ENCODE results near the gene PGLYRP4. TPM values are rescaled to one million over a fixed set of nuclear protein-coding genes. Genes with fewer than 3 reads are reported as not detected.

PGLYRP4 gene, protein sequence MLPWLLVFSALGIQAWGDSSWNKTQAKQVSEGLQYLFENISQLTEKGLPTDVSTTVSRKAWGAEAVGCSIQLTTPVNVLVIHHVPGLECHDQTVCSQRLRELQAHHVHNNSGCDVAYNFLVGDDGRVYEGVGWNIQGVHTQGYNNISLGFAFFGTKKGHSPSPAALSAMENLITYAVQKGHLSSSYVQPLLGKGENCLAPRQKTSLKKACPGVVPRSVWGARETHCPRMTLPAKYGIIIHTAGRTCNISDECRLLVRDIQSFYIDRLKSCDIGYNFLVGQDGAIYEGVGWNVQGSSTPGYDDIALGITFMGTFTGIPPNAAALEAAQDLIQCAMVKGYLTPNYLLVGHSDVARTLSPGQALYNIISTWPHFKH
- not detected for polyA plus RNA-seq (ENCODE audit: insufficient read length in 4 of 4)

DNA sequence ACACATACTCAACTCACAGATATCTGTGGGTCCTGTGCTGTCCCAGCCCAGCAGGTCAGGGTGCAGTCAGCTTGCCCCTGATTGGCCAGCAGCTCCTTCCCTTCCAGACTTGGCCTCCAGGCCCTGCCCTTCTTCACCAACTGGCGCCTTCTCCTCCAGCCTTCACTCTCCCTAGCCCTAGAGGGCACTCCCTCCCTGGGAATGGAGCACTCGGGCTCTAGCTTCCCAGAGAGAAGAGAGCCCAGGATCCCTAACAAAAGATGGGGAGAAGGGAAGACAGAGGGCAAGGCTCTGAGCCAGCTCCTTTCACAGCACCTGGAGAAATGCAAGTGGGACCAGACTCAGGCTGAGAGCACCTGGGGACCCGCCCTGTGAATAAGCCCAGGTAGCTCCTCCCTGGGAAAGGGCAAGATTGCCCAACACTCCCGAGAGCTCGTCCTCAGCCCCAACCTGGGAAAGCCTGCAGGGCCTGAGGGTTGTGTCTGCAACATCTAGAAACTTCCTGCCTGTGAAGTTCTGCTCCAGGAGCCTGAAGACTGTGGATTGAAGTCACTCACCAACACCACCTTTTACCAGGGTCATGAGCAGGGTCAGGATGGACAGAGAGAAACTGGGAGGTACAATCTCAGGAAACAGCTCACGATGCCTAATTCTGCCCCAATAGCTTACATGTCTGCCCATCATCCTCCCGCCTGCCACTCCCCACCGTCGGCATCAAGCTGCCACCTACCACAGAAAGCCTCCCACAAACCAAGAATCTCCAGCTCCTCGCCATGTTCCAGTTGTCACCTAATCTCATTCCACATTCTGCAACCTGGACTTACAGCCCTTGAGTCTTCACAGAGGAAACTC, at the start of gene PGLYRP4:
TSS of gene PGLYRP4 (minus strand) at position 331 of the 852 bp plus-strand sequence. CDS start 909 bp downstream, outside the sequence.
- no peak for DNase-seq (ENCODE audit: low read depth in 4 of 4, low spot score in 3 of 4)

DNA sequence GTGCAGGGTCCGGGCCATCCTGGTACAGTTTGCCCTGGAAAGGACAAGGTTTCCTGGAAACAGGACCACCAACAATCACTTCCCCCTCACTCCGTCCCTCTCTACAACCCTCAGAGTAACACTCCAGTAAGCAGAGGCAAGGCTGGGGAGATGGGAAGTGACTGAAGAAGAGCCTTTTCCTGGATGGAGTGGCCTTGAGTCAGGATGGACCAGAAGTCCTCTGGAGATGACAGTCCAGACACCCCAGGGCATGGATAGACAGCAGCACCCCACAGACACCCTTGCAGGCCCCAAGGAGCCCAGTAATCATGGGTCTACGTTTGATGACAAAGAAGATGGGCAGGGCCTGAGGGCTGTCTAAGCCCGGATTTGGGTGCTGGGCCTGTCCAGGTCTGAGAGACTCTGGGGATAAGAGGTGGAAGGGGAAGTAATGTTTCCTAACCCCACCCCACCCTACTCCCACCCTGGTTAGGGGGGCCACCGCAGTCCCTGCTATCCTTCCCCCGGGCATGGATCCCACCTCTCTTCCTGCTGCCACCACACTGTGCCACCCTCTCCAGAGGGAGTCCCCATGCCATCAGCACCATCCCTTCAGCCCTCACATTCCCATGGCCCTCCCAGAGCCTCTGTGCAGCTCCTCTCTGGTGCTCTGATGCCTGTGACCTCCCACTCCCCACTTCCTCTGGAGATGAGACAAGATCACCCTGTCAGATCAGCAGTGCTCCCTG, 49.4 kb upstream of the PGLYRP4 start:
- no peak for DNase-seq (ENCODE audit: low read depth in 4 of 4, low spot score in 3 of 4)

DNA sequence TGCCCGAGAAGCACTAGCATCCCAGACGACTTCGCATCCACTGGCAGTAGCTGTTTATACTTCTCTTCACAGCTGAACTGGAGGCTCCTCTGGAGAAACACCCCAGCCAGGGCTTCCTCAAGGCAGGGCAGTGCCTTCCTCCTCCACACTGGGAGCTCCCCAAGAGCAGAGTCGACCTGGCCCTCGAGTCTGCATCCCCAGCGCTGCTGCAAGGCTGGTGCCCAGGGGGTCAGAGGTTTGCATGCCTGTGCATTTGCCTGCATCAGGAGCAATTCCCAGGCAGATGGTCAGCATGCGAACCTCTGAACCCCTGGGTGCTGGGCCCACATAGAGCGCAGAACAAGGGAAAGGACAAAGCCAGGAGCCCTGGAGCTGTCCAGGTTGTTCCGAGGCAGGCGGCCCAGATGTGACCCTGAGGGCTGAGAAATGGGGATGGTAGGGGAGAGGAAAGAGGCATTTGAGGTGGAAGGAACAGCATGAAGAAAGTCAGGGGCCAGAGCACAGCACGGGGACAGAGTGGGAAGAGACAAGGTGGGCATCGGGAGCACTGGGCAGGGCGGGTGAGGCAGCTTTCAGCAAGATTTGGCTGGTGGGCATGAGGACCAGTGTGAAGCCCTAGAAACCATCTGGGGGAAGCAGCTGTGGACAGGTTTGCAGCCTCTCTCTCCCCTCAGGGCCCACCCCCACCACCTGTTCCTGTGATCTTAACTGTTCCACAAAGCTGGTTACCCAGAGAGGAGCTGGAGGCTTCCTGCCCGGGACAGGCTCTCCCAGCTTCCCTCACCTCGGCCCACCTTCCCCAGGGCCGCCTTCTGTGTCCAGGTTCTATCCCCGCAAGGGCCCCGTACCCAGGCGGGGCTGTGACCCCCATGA, 48.6 kb upstream of the PGLYRP4 start:
- no peak for DNase-seq (ENCODE audit: low read depth in 4 of 4, low spot score in 3 of 4)

DNA sequence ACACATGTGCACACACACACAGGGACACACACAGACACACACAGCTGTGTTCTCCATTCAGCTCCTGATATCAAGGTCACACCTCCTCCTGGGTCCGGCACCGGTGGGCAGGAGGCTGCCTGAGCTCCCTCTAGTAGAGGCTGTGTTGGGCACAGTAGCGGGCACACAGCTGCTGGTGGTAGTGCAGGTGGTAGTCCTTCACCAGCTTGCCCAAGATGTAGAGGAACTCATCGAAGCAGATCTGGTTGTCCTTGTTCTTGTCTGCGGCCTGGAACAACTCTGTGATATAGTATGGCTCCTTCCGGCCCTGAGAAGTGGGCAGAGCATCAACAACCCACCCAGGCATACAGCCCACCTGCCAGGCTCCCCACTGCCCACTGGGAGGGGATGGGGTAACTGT, 47.8 kb upstream of the PGLYRP4 start:
- DNase-seq (ENCODE audit: low read depth in 4 of 4, low spot score in 3 of 4) = no peak

DNA sequence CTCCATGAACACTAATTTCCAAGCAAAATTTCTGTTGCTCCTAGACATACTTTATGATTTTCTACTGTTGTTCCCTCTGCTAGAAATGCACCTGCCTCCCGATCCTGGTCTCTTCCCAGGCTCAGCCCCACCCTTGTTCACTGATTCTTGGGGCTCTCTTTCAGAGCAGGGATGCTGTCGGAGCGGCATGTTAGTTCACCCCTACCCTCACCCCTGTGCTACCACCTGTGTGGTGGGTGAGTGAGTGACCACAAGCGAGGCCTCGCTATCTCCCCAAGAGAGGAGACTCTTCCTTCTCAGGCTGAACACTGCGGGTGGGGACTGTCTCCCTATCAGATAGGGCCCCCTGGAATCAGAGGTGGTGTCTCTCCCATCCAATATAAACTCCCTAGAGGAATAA, 47.1 kb upstream of the PGLYRP4 start:
- DNase-seq (ENCODE audit: low read depth in 4 of 4, low spot score in 3 of 4) = no peak

DNA sequence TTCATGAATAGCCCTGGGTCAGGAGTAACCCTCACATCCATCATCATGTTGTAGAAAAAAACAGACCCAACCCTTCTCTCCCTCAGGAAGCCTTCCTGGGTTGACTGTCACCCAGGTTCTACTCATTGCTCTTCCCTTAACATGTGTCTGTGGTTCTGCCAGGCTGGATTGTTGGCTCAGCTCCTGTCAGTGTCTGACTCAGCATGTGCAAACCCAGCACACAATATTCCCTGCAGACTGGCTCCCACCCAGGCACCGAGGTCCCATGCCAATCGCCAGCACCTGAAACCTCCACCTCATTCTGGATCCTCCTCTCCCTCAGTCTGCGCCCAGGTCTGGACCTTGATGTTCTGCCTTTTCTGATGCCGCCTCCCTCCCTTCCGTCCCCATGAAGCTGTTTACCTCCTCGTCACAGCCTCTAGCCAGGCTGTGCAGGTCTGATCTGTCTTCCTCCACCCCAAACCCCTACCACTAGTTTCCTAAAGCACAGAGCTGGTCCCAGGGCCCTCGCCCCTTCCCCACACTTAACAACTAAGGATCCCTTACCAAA, 46.6 kb upstream of the PGLYRP4 start:
- no peak for DNase-seq (ENCODE audit: low read depth in 4 of 4, low spot score in 3 of 4)

DNA sequence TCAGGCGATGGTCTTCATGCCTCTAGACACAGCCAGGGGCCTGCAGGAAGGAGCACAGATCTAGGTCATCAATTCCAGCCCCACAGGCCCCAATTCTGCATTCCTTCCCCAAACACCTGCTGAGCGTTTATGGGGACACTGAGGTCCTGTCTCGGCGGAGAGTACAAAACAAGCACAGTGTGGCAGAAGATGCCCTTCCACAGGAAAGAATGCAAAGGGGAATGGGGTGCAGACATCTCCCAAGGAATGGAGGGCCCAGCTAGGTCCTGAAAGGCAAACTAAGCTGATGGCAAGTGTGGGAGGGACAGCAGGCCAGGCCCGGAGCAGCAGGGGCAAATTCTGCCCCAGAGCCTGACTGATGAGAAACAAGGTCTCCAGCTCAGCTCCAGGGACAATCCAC, 45.8 kb upstream of the PGLYRP4 start:
- no peak for DNase-seq (ENCODE audit: low read depth in 4 of 4, low spot score in 3 of 4)

DNA sequence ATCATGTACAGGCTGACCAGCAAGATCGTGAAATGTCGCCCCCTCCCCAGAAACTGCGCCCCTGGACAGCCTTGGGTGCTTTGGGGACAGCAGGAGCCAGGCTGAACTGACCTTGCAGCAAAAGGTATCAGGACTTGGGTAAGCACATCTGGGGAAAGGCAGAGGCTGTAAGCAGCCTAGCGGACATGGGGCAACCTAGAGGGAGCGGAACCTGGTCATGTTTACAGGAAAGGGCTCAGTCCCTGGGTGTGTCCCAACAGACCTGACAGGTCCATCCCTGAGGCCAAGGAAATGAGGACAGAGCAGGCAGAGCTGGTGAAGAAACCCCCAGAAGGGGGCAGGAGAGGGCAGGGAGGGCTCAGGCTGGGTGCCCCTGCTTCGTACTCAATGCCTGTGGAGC, 45.3 kb upstream of the PGLYRP4 start:
- DNase-seq (ENCODE audit: low read depth in 4 of 4, low spot score in 3 of 4) = no peak

DNA sequence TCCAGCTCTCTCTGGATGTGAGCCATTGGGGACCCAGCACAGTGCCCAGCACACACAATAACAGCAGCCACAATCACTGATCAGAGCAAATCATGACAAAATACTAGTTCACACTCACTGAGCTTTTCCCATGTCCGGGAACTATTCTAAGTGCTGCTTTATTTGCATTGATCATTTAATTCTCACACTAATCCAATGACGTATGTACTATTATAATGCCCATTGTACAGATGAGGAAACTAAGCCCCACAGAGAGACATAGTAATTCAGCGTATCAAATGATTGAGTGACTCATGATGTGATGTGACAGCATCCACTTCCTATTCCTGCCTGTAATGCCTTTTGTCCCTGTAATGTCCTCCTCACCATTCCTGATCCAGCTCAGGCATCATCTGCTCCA, 44.2 kb upstream of the PGLYRP4 start:
- no peak for DNase-seq (ENCODE audit: low read depth in 4 of 4, low spot score in 3 of 4)

DNA sequence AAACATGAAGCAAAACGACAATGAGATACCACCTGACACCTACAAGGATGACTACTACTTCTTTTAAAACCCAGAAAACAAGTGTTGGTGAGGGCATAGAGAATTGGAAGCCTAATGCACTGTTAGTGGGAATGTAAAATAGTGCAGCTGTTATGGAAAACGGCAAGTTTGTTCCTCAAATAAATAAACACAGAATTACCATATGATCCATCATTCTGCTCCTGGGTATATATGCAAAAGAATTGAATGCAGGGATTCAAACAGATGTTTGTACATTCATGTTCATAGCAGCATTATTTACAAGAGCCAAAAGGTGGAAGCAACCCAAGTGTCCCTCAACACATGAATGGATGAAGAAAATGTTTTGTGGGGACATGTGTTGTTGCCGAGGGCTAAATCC, 43.6 kb upstream of the PGLYRP4 start:
- DNase-seq (ENCODE audit: low read depth in 4 of 4, low spot score in 3 of 4) = no peak

DNA sequence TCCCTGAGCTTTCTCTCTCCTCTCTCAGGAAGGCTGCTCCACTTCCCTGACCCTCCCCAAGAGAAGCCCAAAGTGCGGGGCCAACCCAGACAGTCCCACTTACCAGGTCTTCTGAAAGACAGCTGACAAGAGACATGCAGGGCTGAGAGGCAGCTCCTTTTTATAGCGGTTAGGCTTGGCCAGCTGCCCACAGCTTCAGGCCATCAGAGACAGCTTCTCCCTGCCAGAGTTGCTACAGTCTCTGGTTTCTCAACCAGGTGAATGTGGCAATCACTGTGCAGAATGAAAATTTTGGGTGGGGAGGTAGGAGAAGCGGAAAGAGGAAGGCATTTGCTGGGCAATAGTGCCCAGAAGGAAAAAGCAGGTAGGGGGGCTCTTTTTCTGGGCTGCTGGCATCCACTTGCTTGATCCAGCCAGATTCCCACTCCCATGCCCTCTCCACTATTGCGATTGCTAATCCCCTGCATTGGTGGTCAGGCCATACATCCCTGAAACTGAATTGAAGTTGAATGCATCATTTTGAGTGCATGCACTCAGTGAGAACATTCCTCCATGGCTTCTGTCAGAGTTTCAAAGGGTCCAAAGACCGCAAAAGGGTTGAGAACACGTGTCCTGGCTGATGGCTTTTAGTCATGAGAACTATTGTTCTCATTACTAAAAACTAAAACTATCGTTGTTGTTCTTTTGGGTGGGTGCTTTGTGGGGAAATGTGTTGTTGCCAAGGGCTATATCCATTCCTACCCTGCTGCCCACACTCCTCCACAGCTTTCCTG, 42.5 kb upstream of the PGLYRP4 start, which contains the start of gene S100A8:
TSS of gene S100A8 (minus strand) at position 136 of the 773 bp plus-strand sequence. CDS start 538 bp downstream, outside the sequence.
- no peak for DNase-seq (ENCODE audit: low read depth in 4 of 4, low spot score in 3 of 4)

DNA sequence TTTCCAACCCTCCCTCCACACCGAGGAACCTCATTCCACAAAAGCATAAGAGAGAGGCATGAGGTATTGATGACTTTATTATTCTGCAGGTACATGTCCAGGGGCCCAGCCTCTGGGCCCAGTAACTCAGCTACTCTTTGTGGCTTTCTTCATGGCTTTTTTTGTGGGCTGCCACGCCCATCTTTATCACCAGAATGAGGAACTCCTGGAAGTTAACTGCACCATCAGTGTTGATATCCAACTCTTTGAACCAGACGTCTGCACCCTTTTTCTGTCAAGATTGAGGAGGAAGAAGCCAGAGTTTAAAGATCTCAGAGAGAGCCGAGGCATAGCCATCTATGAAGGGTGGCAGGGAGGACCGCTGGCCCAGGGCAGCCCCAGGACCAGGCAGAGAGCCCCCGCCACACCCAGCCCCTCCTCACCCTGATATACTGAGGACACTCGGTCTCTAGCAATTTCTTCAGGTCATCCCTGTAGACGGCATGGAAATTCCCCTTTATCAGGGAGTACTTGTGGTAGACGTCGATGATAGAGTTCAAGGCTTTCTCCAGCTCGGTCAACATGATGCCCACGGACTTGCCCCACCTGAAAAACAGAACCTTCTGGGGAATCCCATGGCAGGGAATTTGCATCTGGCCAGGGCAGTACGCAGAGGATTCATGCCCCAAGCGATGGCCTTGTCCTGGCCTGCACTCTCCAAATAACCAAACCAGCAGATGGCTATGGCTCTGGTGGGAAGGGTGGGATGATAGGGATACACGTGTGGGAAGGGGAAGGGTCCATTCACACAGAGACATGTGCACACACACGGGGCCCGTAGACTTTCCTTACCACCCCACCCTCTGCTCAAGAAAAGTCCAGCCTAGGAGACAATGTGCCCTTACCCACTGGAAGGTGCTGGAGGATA, 41.6 kb upstream of the PGLYRP4 start:
- no peak for DNase-seq (ENCODE audit: low read depth in 4 of 4, low spot score in 3 of 4)

DNA sequence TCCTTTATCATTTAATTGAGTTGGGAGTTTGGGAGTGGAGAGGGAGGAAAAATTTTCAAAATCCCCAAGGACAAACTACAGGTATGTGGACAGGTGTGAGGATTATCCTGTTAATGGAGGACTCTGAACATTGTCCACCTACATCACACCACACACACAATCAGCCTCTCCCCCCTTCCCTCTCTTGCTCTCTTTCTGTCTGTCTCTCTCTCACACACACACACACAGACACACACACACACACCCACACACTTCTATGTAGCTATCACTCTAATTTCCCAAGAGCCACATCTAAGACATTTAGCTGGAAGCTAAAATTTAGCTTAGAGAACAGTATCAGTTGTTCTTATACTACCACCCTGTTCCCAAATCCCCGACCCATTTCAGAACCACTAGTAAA, 40.8 kb upstream of the PGLYRP4 start:
- DNase-seq (ENCODE audit: low read depth in 4 of 4, low spot score in 3 of 4) = no peak

DNA sequence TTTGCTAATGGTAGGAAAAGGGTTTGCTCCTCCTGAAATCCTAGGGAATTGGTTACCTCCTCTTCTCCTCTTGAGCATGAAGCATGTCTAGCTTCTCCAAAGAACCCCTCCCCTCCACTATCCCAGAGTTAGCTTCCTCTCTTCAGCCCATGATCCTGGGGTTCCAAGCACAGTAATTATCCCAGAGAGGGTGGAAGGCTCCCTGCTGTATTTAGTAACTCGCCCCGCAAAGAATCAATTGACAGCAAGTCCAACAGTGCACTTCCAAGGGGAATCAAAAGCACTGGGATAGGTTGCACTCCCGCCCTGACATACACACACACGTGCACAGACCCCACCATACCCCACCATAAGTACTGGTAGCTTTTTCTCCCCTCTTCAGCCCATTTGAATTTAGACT, 39.1 kb upstream of the PGLYRP4 start:
- no peak for DNase-seq (ENCODE audit: low read depth in 4 of 4, low spot score in 3 of 4)

DNA sequence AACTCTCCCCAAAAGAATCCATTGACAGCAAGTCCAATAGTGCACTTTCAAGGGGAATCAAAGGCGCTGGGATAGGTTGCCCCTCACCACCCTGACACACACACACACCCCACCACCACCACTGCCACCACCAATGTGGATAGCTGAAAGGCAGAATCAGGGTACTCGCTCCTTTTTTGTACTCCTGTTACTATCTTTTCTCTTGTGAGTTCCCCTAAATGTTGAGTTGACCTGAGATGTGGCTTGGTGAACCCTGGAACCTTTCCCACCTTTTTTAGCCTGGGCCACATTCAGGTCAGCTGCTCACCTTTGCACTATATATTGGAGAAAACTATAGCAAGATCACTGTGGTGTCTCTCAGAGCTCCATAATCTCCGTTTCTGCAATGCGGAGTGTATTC, 38.4 kb upstream of the PGLYRP4 start:
- no peak for DNase-seq (ENCODE audit: low read depth in 4 of 4, low spot score in 3 of 4)

DNA sequence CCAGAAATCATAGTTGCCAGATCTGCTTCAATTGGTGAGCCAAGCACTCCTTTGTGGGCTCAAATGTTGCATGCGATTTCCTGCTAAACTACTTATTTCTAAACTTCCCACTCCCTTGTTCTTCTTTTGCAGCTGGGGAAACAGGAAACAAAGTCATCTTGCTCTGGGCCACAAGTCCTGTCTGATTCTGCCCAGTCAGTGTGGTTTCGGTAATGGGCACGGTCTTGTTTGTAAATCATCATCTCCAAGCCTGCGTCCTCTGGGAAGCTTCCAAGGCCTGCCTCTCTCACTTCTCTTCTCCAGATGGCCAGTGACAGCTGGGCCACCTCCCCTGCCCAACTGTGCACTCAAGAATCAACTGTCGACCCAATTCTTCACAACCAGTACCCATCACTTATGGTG, 37.9 kb upstream of the PGLYRP4 start:
- DNase-seq (ENCODE audit: low read depth in 4 of 4, low spot score in 3 of 4) = no peak

DNA sequence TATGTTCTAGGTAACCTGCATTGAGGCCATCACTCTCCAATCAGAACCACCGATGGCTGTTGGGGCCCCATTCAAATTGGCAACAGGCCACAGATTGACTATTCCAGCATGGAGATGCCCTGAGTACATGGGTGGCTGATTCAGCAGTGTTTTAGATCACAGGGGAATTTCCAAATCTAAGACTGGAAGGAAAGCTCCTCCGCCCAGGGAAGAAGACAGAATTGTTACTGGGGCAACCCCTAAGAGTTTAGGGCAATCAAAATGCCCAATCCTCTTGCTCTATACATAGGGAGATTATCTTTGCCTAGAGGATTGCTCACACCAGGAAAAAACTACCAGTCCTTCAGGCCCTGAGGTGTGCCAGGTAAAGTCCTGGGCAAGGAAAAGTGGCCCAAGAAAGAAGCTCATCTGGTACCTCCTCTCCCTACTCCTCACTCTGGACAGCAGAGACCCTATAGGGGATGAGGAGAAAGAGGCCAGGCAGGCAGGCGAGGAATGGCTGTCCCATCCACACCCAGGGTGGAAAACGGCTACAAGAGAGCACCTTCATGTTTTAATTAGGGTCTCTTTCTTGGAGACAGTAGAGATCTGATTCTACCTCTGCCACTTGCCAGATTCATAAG, 36.4 kb upstream of the PGLYRP4 start:
- no peak for DNase-seq (ENCODE audit: low read depth in 4 of 4, low spot score in 3 of 4)

DNA sequence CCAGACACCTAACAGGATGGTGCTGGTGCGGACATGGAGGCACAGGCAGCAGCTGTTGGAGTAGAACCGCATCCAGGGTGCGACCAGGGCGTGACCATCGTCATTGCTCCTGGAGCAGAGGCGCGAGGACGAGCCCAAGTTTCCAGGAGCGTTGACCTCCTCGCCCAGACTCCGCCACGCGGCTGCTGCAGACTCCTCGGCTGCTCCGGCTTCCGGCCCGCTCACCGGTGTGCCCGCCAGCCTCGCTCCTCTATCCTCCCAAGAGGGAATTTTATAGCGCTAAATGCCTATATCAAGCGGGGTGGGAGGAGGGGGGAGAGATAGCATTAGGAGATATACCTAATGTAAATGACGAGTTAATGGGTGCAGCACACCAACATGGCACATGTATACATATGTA, 32.1 kb upstream of the PGLYRP4 start:
- no peak for DNase-seq (ENCODE audit: low read depth in 4 of 4, low spot score in 3 of 4)
